NCI-H2107 (cell line): Measurements from ENCODE around the gene ADGRV1.
"Not testable (repeated sequence)": the region's sequence is repeated elsewhere in the genome, so short reads cannot be mapped to it uniquely, and the experiment has no call there.

Experiments used
- DNase-seq: peaks from one replicate; lab custom pipeline; 2025; lab: John Stamatoyannopoulos, UW

ADGRV1 gene

GRCh38 chr5:90941002-90941720 lies 382.6 kb downstream of the ADGRV1 start:
- no peak for DNase-seq

- DNase-seq = no peak
Observed at GRCh38 chr5:90944116-90944515, 385.5 kb downstream of the ADGRV1 start.

GRCh38 chr5:90947667-90948066 lies 389.1 kb downstream of the ADGRV1 start:
- no peak for DNase-seq

GRCh38 chr5:90948969-90949368 lies 390.4 kb downstream of the ADGRV1 start:
- DNase-seq = no peak

GRCh38 chr5:90949469-90950358 lies 391.1 kb downstream of the ADGRV1 start:
- no peak for DNase-seq

- no peak for DNase-seq
Observed at GRCh38 chr5:90955001-90955635, 396.5 kb downstream of the ADGRV1 start.

- DNase-seq = no peak
Observed at GRCh38 chr5:90956511-90957097, 398.0 kb downstream of the ADGRV1 start.

- no peak for DNase-seq
Observed at GRCh38 chr5:90957906-90958305, 399.3 kb downstream of the ADGRV1 start.

GRCh38 chr5:90959262-90959661 lies 400.7 kb downstream of the ADGRV1 start:
- no peak for DNase-seq

- DNase-seq = no peak
Observed at GRCh38 chr5:90962481-90962880, 403.9 kb downstream of the ADGRV1 start.

- no peak for DNase-seq
Observed at GRCh38 chr5:90965110-90965685, 406.6 kb downstream of the ADGRV1 start.

GRCh38 chr5:90967443-90967842 lies 408.8 kb downstream of the ADGRV1 start:
- no peak for DNase-seq

- no peak for DNase-seq
Observed at GRCh38 chr5:90967851-90968250, 409.3 kb downstream of the ADGRV1 start.

- DNase-seq = no peak
Observed at GRCh38 chr5:90968319-90968718, 409.7 kb downstream of the ADGRV1 start.

- DNase-seq = not testable (repeated sequence)
Observed at GRCh38 chr5:90969945-90970344, 411.3 kb downstream of the ADGRV1 start.

GRCh38 chr5:90981177-90981576 lies 422.6 kb downstream of the ADGRV1 start:
- no peak for DNase-seq

- no peak for DNase-seq
Observed at GRCh38 chr5:90981821-90982220, 423.2 kb downstream of the ADGRV1 start.

- DNase-seq = no peak
Observed at GRCh38 chr5:90982576-90982975, 424.0 kb downstream of the ADGRV1 start.

GRCh38 chr5:90983148-90983547 lies 424.6 kb downstream of the ADGRV1 start:
- DNase-seq = no peak

GRCh38 chr5:90983711-90984124 lies 425.1 kb downstream of the ADGRV1 start:
- DNase-seq = no peak

- DNase-seq = no peak
Observed at GRCh38 chr5:90985341-90985740, 426.7 kb downstream of the ADGRV1 start.

- DNase-seq = no peak
Observed at GRCh38 chr5:90987726-90988125, 429.1 kb downstream of the ADGRV1 start.
